ENCODE data around the gene ZNF235. TPM values are rescaled to one million over a fixed set of nuclear protein-coding genes. Genes with fewer than 3 reads are reported as not detected.
A peak's percentile ranks its signal among the peaks of the same experiment; 100 is the strongest.
"Not testable (repeated sequence)": the region's sequence is repeated elsewhere in the genome, so short reads cannot be mapped to it uniquely, and the experiment has no call there.

ZNF235 gene
- total and polyA plus RNA-seq, 7 experiments from 2014 or later, result 1.9 to 14.3 (median 6.1) TPM

DNA sequence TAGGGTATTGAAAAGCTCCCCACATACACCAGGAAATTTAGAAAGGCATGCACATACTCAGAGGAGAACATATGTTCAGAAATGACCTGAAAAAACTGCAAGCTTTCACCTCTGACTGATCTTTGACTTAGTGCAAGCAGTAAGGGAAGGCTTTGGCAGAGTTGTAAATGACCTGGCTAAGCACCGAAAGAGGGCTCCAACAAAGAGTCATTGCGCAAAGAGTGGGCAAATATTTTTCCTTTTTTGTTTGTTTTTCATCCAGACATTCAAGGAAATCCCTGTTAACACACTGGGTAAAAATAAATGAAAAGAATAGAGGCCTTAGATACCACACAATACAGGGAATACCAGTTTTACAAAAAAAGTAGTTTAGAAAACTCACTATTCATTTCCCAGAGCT, 50.3 kb downstream of the ZNF235 start:
- Histone ChIP-seq H3K27ac (ENCODE audit: low read depth, low read length) (no peak overlapping the region), H3K9me3 (ENCODE audit: control insufficient read depth in 2 of 3, low read length in 3 of 3) (peaks cover 4 to 61% (median 21%) of the 10 kb centered on the region in 3 experiments), H3K4me3 (ENCODE audit: low read length) (no peak overlapping the region), H3K4me1 (ENCODE audit: control insufficient read depth in 2 of 2, insufficient read depth in 2 of 2, low read length in 2 of 2) (no peaks in the 10 kb centered on the region), H3K27me3 (ENCODE audit: control insufficient read depth in 2 of 2, insufficient read depth in 2 of 2, low read length in 2 of 2) (no peaks in the 10 kb centered on the region), H3K36me3 (ENCODE audit: control insufficient read depth in 2 of 3, insufficient read depth in 3 of 3, low read length in 3 of 3) (no peaks in the 10 kb centered on the region)
- intact Hi-C loops (cut with micrococcal nuclease), result no loop called here
- H3K9me3 Mint-ChIP-seq, result peaks cover 21 to 98% (median 86%) of the 10 kb centered on the region in 11 donors
- ChIA-PET CTCF (no interaction called here), POLR2A (no interaction called here)
- peaks cover 21 to 78% (median 51%) of the 10 kb centered on the region in 5 donors for H3K36me3 Mint-ChIP-seq
- no peaks in the 10 kb centered on the region for H3K4me1 Mint-ChIP-seq
- no peak overlapping the region for H3K27ac Mint-ChIP-seq
- no peaks in the 10 kb centered on the region for H3K27me3 Mint-ChIP-seq
- no peak for DNase-seq
- no peak for ATAC-seq
- no peak overlapping the region for H3K4me3 Mint-ChIP-seq

DNA sequence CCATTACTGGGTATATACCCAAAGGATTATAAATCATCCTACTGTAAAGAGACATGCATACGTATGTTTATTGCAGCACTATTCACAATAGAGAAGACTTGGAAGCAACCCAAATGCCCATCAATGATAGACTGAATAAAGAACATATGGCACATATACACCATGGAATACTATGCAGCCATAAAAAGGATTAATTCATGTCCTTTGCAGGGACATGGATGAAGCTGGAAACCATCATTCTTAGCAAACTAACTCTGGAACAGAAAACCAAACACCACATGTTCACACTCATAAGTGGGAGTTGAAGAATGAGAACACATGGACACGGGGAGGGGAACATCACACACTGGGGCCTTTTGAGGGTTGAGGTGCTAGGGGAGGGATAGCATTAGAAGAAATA, 51.4 kb downstream of the ZNF235 start:
- peaks cover 4 to 67% (median 23%) of the 10 kb centered on the region in 3 experiments for H3K9me3 ChIP-seq (ENCODE audit: control insufficient read depth in 2 of 3, low read length in 3 of 3)
- POLR2A ChIA-PET; H3K27me3 Mint-ChIP-seq; CTCF ChIA-PET; intact Hi-C loops (cut with micrococcal nuclease); H3K4me1 ChIP-seq (ENCODE audit: control insufficient read depth in 2 of 2, insufficient read depth in 2 of 2, low read length in 2 of 2); H3K4me3 ChIP-seq (ENCODE audit: low read length); H3K27me3 ChIP-seq (ENCODE audit: control insufficient read depth in 2 of 2, insufficient read depth in 2 of 2, low read length in 2 of 2); H3K4me1 Mint-ChIP-seq; H3K27ac ChIP-seq (ENCODE audit: low read depth, low read length); H3K27ac Mint-ChIP-seq; H3K4me3 Mint-ChIP-seq; DNase-seq; ATAC-seq; H3K36me3 ChIP-seq (ENCODE audit: control insufficient read depth in 2 of 3, insufficient read depth in 3 of 3, low read length in 3 of 3): not testable (repeated sequence)
- Mint-ChIP-seq H3K9me3 (peaks cover 21 to 100% (median 91%) of the 10 kb centered on the region in 11 donors), H3K36me3 (peaks cover 24 to 85% (median 58%) of the 10 kb centered on the region in 5 donors)

DNA sequence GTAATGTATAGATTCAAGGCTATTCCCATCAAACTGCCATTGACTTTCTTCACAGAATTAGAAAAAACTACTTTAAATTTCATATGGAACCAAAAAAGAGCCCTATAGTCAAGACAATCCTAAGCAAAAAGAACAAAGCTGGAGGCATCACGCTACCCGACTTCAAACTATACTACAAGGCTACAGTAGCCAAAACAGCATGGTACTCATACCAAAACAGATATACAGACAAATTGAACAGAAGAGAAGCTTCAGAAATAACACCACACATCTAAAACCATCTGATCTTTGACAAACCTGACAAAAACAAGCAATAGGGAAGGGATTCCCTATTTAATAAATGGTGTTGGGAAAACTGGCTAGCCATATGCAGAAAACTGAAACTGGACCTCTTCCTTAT, 52.5 kb downstream of the ZNF235 start:
- H3K27ac Mint-ChIP-seq; CTCF ChIA-PET; H3K4me3 Mint-ChIP-seq; H3K27me3 ChIP-seq (ENCODE audit: control insufficient read depth in 2 of 2, insufficient read depth in 2 of 2, low read length in 2 of 2); H3K27me3 Mint-ChIP-seq; H3K27ac ChIP-seq (ENCODE audit: low read depth, low read length); H3K4me1 Mint-ChIP-seq; POLR2A ChIA-PET; H3K4me1 ChIP-seq (ENCODE audit: control insufficient read depth in 2 of 2, insufficient read depth in 2 of 2, low read length in 2 of 2); intact Hi-C loops (cut with micrococcal nuclease); ATAC-seq; H3K36me3 ChIP-seq (ENCODE audit: control insufficient read depth in 2 of 3, insufficient read depth in 3 of 3, low read length in 3 of 3); H3K4me3 ChIP-seq (ENCODE audit: low read length); DNase-seq: not testable (repeated sequence)
- Mint-ChIP-seq H3K9me3 (peaks cover 21 to 100% (median 83%) of the 10 kb centered on the region in 11 donors), H3K36me3 (peaks cover 25 to 82% (median 59%) of the 10 kb centered on the region in 5 donors)
- H3K9me3 ChIP-seq (ENCODE audit: control insufficient read depth in 2 of 3, low read length in 3 of 3), result peaks cover 4 to 75% (median 26%) of the 10 kb centered on the region in 3 experiments

GRCh38 chr19:44236384-44236783, 68.4 kb downstream of the ZNF235 start:
- H3K27me3 Mint-ChIP-seq, result no peaks in the 10 kb centered on the region
- H3K4me3 Mint-ChIP-seq, result no peak overlapping the region
- Histone ChIP-seq H3K27ac (ENCODE audit: low read depth, low read length) (no peak overlapping the region), H3K9me3 (ENCODE audit: control insufficient read depth in 2 of 3, low read length in 3 of 3) (peaks cover 20 to 90% (median 32%) of the 10 kb centered on the region in 3 experiments), H3K27me3 (ENCODE audit: control insufficient read depth in 2 of 2, insufficient read depth in 2 of 2, low read length in 2 of 2) (no peaks in the 10 kb centered on the region), H3K4me3 (ENCODE audit: low read length) (peak overlapping the region; percentile 21), H3K4me1 (ENCODE audit: control insufficient read depth in 2 of 2, insufficient read depth in 2 of 2, low read length in 2 of 2) (no peaks in the 10 kb centered on the region), H3K36me3 (ENCODE audit: control insufficient read depth in 2 of 3, insufficient read depth in 3 of 3, low read length in 3 of 3) (peaks cover 27 to 54% (median 44%) of the 10 kb centered on the region in 3 experiments)
- CTCF ChIA-PET, result no interaction called here
- peaks cover 0 to 2% (median 0%) of the 10 kb centered on the region in 7 donors for H3K4me1 Mint-ChIP-seq
- H3K27ac Mint-ChIP-seq, result no peak overlapping the region
- DNase-seq, result no peak
- peaks cover 53 to 78% (median 72%) of the 10 kb centered on the region in 5 donors for H3K36me3 Mint-ChIP-seq
- ATAC-seq, result no peak
- intact Hi-C loops (cut with micrococcal nuclease), result no loop called here
- POLR2A ChIA-PET, result no interaction called here
- peaks cover 10 to 100% (median 71%) of the 10 kb centered on the region in 11 donors for H3K9me3 Mint-ChIP-seq

Other genes starting within 250 kb of the ZNF235 start
- 1 to 10 TPM; 1.9 to 4.4 (median 2.4) TPM for gene ZNF284, start 232.9 kb downstream of the ZNF235 start, total RNA-seq
- gene ZNF284, start 232.9 kb downstream of the ZNF235 start, polyA plus RNA-seq, result under 1 TPM; 0.54 to 0.61 TPM
- gene ZNF224, start 210.7 kb downstream of the ZNF235 start, total RNA-seq, result 10 to 100 TPM; 35.0 to 82.0 (median 44.2) TPM
- gene ZNF224, start 210.7 kb downstream of the ZNF235 start, polyA plus RNA-seq, result 10 to 100 TPM; 11.1 to 17.1 TPM
- gene ZNF225, start 191.6 kb downstream of the ZNF235 start, total RNA-seq, result 10 to 100 TPM in 1 of 5 experiments, 1 to 10 TPM in 3, under 1 TPM in 1; 0.69 to 13.0 (median 5.1) TPM
- 1 to 10 TPM; 1.9 to 5.8 TPM for gene ZNF225, start 191.6 kb downstream of the ZNF235 start, polyA plus RNA-seq
- 10 to 100 TPM in 3 of 5 experiments, 1 to 10 TPM in 2; 2.8 to 25.2 (median 13.4) TPM for gene ZNF234, start 163.5 kb downstream of the ZNF235 start, total RNA-seq
- gene ZNF234, start 163.5 kb downstream of the ZNF235 start, polyA plus RNA-seq, result 1 to 10 TPM; 3.7 to 9.5 TPM
- 10 to 100 TPM; 14.0 to 59.9 (median 20.3) TPM for gene ZNF226, start 139.9 kb downstream of the ZNF235 start, total RNA-seq
- gene ZNF226, start 139.9 kb downstream of the ZNF235 start, polyA plus RNA-seq, result 10 to 100 TPM; 26.0 to 28.1 TPM
- 10 to 100 TPM; 18.3 to 51.5 (median 30.0) TPM for gene ZNF227, start 92.5 kb downstream of the ZNF235 start, total RNA-seq
- gene ZNF227, start 92.5 kb downstream of the ZNF235 start, polyA plus RNA-seq, result 10 to 100 TPM; 17.9 to 20.4 TPM
- under 1 TPM in 1 of 5 experiments, not detected in 4; 0.14 TPM for gene ZNF233, start 45.1 kb downstream of the ZNF235 start, total RNA-seq
- under 1 TPM; 0.47 to 0.95 TPM for gene ZNF233, start 45.1 kb downstream of the ZNF235 start, polyA plus RNA-seq
- gene ZNF112, start 51.7 kb upstream of the ZNF235 start, total RNA-seq, result under 1 TPM in 3 of 5 experiments, not detected in 2; 0.16 to 0.40 (median 0.17) TPM
- gene ZNF112, start 51.7 kb upstream of the ZNF235 start, polyA plus RNA-seq, result not detected
- 1 to 10 TPM in 2 of 5 experiments, under 1 TPM in 3; 0.10 to 4.8 (median 0.90) TPM for gene ZNF285, start 96.6 kb upstream of the ZNF235 start, total RNA-seq
- 1 to 10 TPM; 1.8 to 5.3 TPM for gene ZNF285, start 96.6 kb upstream of the ZNF235 start, polyA plus RNA-seq
- 1 to 10 TPM in 2 of 5 experiments, under 1 TPM in 3; 0.15 to 2.3 (median 0.73) TPM for gene ZNF229, start 143.4 kb upstream of the ZNF235 start, total RNA-seq
- 1 to 10 TPM; 2.4 to 2.5 TPM for gene ZNF229, start 143.4 kb upstream of the ZNF235 start, polyA plus RNA-seq
- gene ZNF180, start 195.5 kb upstream of the ZNF235 start, total RNA-seq, result 10 to 100 TPM in 3 of 5 experiments, 1 to 10 TPM in 2; 7.5 to 17.7 (median 10.6) TPM
- gene ZNF180, start 195.5 kb upstream of the ZNF235 start, polyA plus RNA-seq, result 10 to 100 TPM in 1 of 2 donors, 1 to 10 TPM in 1; 6.3 to 18.6 TPM
- not detected for gene CEACAM20, start 224.7 kb upstream of the ZNF235 start, total RNA-seq
- gene CEACAM20, start 224.7 kb upstream of the ZNF235 start, polyA plus RNA-seq, result not detected